Endothelial cell (in vitro differentiated cells): Measurements from ENCODE around the gene MRPL54. TPM values are rescaled to one million over a fixed set of nuclear protein-coding genes. Genes with fewer than 3 reads are reported as not detected.

Experiments used
- DNase-seq: peaks from one replicate; pipeline ENCODE4 v3.0.0; 2021; ENCODE audit warnings: low spot score
- H3K27ac Mint-ChIP-seq: one replicate; pipeline ENCODE4 v1.8.0; 2021; ENCODE audit warnings: mixed read lengths, inconsistent platforms; ENCODE audit not compliant: unreplicated experiment
- H3K27me3 Mint-ChIP-seq: one replicate; pipeline ENCODE4 v1.8.0; 2021; ENCODE audit warnings: mild to moderate bottlenecking, moderate library complexity, mixed read lengths, inconsistent platforms; ENCODE audit not compliant: unreplicated experiment
- H3K36me3 Mint-ChIP-seq: one replicate; pipeline ENCODE4 v1.8.0; 2021; ENCODE audit warnings: mild to moderate bottlenecking, low read depth, mixed read lengths, inconsistent platforms; ENCODE audit not compliant: unreplicated experiment
- H3K4me1 Mint-ChIP-seq: one replicate; pipeline ENCODE4 v1.8.0; 2021; ENCODE audit warnings: mild to moderate bottlenecking, mixed read lengths, inconsistent platforms; ENCODE audit not compliant: unreplicated experiment
- H3K4me3 Mint-ChIP-seq: one replicate; pipeline ENCODE4 v1.8.0; 2021; ENCODE audit warnings: mild to moderate bottlenecking, mixed read lengths, inconsistent platforms; ENCODE audit not compliant: unreplicated experiment
- H3K9me3 Mint-ChIP-seq: one replicate; pipeline ENCODE4 v1.8.0; 2021; ENCODE audit warnings: mixed read lengths, inconsistent platforms; ENCODE audit not compliant: unreplicated experiment
- total RNA-seq: library from RNA; stranded (reverse); fragmentation: NEBNext Ultra II Directional; extraction: Animal tissue kit (Norgen Biotek cat#: 25700); gene quantifications from one replicate; pipeline ENCODE4 v1.2.1, GENCODE V29; 2021; ENCODE audit not compliant: unreplicated experiment
- TF ChIP-seq, protein P1 (sequence below): fragments of 200-600 bp; sonication (generic); IDR thresholded peaks from one replicate; pipeline ENCODE4 v1.5.0; 2021; ENCODE audit warnings: antibody characterized with exemption; ENCODE audit not compliant: unreplicated experiment

Gene MRPL54
- total RNA-seq, 1 donor from 2014 or later, result 26.7 TPM

- no peaks in the 10 kb centered on the region for H3K4me1 Mint-ChIP-seq
- H3K9me3 Mint-ChIP-seq, result no peaks in the 10 kb centered on the region
- H3K27me3 Mint-ChIP-seq, result peaks cover 10% of the 10 kb centered on the region
- TF ChIP-seq, protein P1, sequence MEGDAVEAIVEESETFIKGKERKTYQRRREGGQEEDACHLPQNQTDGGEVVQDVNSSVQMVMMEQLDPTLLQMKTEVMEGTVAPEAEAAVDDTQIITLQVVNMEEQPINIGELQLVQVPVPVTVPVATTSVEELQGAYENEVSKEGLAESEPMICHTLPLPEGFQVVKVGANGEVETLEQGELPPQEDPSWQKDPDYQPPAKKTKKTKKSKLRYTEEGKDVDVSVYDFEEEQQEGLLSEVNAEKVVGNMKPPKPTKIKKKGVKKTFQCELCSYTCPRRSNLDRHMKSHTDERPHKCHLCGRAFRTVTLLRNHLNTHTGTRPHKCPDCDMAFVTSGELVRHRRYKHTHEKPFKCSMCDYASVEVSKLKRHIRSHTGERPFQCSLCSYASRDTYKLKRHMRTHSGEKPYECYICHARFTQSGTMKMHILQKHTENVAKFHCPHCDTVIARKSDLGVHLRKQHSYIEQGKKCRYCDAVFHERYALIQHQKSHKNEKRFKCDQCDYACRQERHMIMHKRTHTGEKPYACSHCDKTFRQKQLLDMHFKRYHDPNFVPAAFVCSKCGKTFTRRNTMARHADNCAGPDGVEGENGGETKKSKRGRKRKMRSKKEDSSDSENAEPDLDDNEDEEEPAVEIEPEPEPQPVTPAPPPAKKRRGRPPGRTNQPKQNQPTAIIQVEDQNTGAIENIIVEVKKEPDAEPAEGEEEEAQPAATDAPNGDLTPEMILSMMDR, result no peak
- no peak overlapping the region for H3K4me3 Mint-ChIP-seq
- DNase-seq, result no peak
- no peak overlapping the region for H3K27ac Mint-ChIP-seq
- H3K36me3 Mint-ChIP-seq, result peaks cover 5% of the 10 kb centered on the region
Observed at GRCh38 chr19:3773814-3774515, 11.5 kb downstream of the MRPL54 start.

GRCh38 chr19:3774621-3775373 lies 12.3 kb downstream of the MRPL54 start:
- no peak for DNase-seq
- Mint-ChIP-seq H3K36me3 (peaks cover 4% of the 10 kb centered on the region), H3K4me3 (no peak overlapping the region), H3K9me3 (no peaks in the 10 kb centered on the region), H3K27me3 (peaks cover 9% of the 10 kb centered on the region), H3K27ac (no peak overlapping the region), H3K4me1 (no peaks in the 10 kb centered on the region)
- TF ChIP-seq, protein P1, result no peak

GRCh38 chr19:3775374-3775711 lies 12.9 kb downstream of the MRPL54 start:
- peaks cover 9% of the 10 kb centered on the region for H3K27me3 Mint-ChIP-seq
- H3K4me3 Mint-ChIP-seq, result no peak overlapping the region
- no peaks in the 10 kb centered on the region for H3K4me1 Mint-ChIP-seq
- H3K9me3 Mint-ChIP-seq, result no peaks in the 10 kb centered on the region
- H3K36me3 Mint-ChIP-seq, result peaks cover 4% of the 10 kb centered on the region
- H3K27ac Mint-ChIP-seq, result no peak overlapping the region
- TF ChIP-seq, protein P1, result no peak
- no peak for DNase-seq

DNA sequence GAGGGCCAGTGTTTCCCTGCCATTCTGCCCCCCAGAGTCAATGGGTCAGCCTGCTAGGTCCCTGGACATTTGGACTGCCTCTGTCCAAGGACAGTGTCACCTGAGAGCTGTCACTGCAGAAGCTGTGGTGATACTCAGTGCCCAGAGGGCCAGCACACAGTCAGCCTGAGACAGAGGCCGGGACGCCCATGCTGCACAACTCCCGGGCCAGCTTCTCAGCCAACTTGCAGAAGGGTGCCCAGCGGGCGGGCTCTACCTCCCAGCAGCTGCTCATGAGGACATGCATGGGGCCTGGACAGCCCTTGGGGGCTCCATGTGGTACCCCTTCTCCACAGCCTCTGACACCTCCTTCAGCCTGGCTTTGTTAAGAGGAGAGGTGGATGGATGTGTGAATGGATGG lies 13.3 kb downstream of the MRPL54 start:
- peaks cover 5% of the 10 kb centered on the region for H3K36me3 Mint-ChIP-seq
- H3K27ac Mint-ChIP-seq, result no peak overlapping the region
- no peak overlapping the region for H3K4me3 Mint-ChIP-seq
- TF ChIP-seq, protein P1, result no peak
- no peaks in the 10 kb centered on the region for H3K9me3 Mint-ChIP-seq
- no peak for DNase-seq
- H3K27me3 Mint-ChIP-seq, result peaks cover 11% of the 10 kb centered on the region
- H3K4me1 Mint-ChIP-seq, result no peaks in the 10 kb centered on the region

DNA sequence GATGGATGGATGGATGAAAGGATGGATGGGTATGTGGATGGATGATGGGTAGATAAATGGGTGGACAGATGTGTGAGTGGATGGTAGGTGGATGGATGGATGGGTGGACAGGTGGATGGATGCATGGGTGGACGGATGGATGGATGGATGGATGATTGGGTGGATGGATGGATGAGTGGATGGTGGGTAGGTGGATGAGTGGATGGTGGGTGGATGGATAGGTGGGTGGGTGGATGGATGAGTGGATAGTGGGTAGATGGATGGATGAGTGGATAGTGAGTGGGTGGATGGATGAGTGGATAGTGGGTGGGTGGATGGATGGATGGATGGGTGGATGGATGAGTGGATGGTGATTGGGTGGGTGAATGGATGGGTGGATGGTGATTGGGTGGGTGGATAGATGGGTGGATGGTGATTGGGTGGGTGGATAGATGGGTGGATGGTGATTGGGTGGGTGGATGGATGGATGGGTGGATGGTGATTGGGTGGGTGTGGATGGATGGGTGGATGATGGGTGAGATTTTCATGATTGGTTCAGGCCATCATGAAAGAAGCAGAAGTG lies 14.1 kb downstream of the MRPL54 start:
- DNase-seq, result no peak
- no peaks in the 10 kb centered on the region for H3K4me1 Mint-ChIP-seq
- TF ChIP-seq, protein P1, result no peak
- peaks cover 2% of the 10 kb centered on the region for H3K9me3 Mint-ChIP-seq
- H3K27me3 Mint-ChIP-seq, result peaks cover 12% of the 10 kb centered on the region
- H3K27ac Mint-ChIP-seq, result no peak overlapping the region
- H3K36me3 Mint-ChIP-seq, result peaks cover 12% of the 10 kb centered on the region
- peak overlapping the region; percentile 19 for H3K4me3 Mint-ChIP-seq
